A673 (cell line): Measurements from ENCODE around the gene SMARCAL1. TPM values are rescaled to one million over a fixed set of nuclear protein-coding genes. Genes with fewer than 3 reads are reported as not detected.

Experiments used
- BruUV-seq: library from RNA; stranded (reverse); fragments of 400-500 nt; replicated peaks from 2 replicates; lab custom pipeline; 2021; lab: Mats Ljungman, UMichigan
- CTCF ChIA-PET: fragments of 300-600 bp; sonication (Branson Sonifier 250); formaldehyde crosslinking; loops from one replicate; lab custom pipeline; 2022; ENCODE audit warnings: antibody characterized with exemption; lab: Charles Lee
- POLR2A ChIA-PET: fragments of 300-600 bp; sonication (Branson Sonifier 250); formaldehyde crosslinking; loops from one replicate; lab custom pipeline; 2022; ENCODE audit warnings: antibody characterized with exemption; ENCODE audit not compliant: low non-redundant PET; lab: Charles Lee
- DNase-seq: peaks from one replicate; pipeline ENCODE4 v3.0.0-alpha.2; 2015; ENCODE audit warnings: low spot score
- H3K27ac ChIP-seq: fragments of 200-600 bp; sonication (generic); 2 replicates; pipeline ENCODE4 v1.5.1; 2016; ENCODE audit warnings: mixed run types, low read depth, mild to moderate bottlenecking, mixed read lengths, antibody characterized with exemption, low read length; ENCODE audit not compliant: poor library complexity, severe bottlenecking
- H3K27me3 ChIP-seq: fragments of 200-600 bp; sonication (generic); replicated peaks from 2 replicates; pipeline ENCODE4 v1.6.1; 2017; ENCODE audit warnings: mixed run types, low read depth, mild to moderate bottlenecking, mixed read lengths, antibody characterized with exemption, low read length; ENCODE audit not compliant: insufficient read depth, poor library complexity
- H3K36me3 ChIP-seq: fragments of 200-600 bp; sonication (generic); 2 replicates; pipeline ENCODE4 v1.6.1; 2016; ENCODE audit warnings: mixed run types, mild to moderate bottlenecking, mixed read lengths, antibody characterized with exemption, low read length; ENCODE audit not compliant: insufficient read depth, poor library complexity, severe bottlenecking
- H3K4me1 ChIP-seq: fragments of 200-600 bp; sonication (generic); 2 replicates; pipeline ENCODE4 v1.6.1; 2017; ENCODE audit warnings: mixed run types, mild to moderate bottlenecking, mixed read lengths, antibody characterized with exemption, low read length; ENCODE audit not compliant: insufficient read depth, poor library complexity, severe bottlenecking
- H3K4me3 ChIP-seq: fragments of 200-600 bp; sonication (generic); 2 replicates; pipeline ENCODE4 v1.5.1; 2016; ENCODE audit warnings: low read depth, mixed run types, mild to moderate bottlenecking, mixed read lengths, low read length; ENCODE audit not compliant: poor library complexity, severe bottlenecking
- H3K9me3 ChIP-seq: fragments of 200-600 bp; sonication (generic); 2 replicates; pipeline ENCODE4 v1.6.1; 2016; ENCODE audit warnings: mixed run types, low read depth, mild to moderate bottlenecking, mixed read lengths, antibody characterized with exemption, low read length; ENCODE audit not compliant: poor library complexity, severe bottlenecking
- EZH2 ChIP-seq: fragments of 200-600 bp; sonication (generic); IDR thresholded peaks from 2 replicates; pipeline ENCODE4 v1.6.1; 2017; ENCODE audit warnings: borderline replicate concordance, low read depth, mild to moderate bottlenecking, mixed read lengths, antibody characterized with exemption, low read length; ENCODE audit not compliant: poor library complexity, severe bottlenecking
- intact Hi-C: fragments of 100-400 bp; cut with micrococcal nuclease; formaldehyde crosslinking; loops from one replicate; pipeline ENCODE4 v1.10.0; 2022; ENCODE audit not compliant: unreplicated experiment
- total RNA-seq: library from RNA; stranded (reverse); gene quantifications from 2 replicates; pipeline ENCODE4 v1.2.3, GENCODE V29; 2021
- TF ChIP-seq, protein P1 (sequence below): fragments of 300-800, 200-600 bp; sonication (generic); conservative IDR thresholded peaks from 2 replicates; pipeline ENCODE4 v1.5.1; 2017; ENCODE audit warnings: low read depth, mild to moderate bottlenecking, antibody characterized with exemption, low read length, moderate library complexity, mixed read lengths

The SMARCAL1 gene
- total RNA-seq, 1 experiment from 2014 or later = 20.7 TPM

DNA sequence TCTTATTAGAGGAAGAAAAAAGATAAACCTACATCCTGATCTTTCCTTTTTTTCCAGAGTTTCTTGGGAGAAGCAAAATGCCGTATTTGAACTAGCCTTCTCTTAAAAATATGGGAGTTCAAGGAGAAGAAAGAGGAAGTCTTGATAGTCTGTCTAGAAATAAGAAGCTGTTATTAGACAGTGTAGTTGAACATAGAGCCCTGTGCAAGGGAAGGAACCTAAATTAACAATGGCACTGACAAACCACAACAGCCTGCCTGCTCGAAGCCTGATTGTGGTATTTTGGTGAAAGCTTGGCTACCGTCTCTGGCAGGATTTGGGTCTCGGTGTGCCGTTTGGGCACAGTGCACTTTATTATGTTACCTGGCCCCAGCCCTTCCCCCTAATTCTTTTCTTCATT, 17.1 kb downstream of the SMARCAL1 start:
- Histone ChIP-seq H3K9me3 (no peaks in the 10 kb centered on the region), H3K4me3 (no peak overlapping the region), H3K4me1 (no peaks in the 10 kb centered on the region), H3K27me3 (no peaks in the 10 kb centered on the region), H3K36me3 (peaks cover 5% of the 10 kb centered on the region), H3K27ac (no peak overlapping the region)
- no TSS peak for BruUV-seq
- ChIA-PET CTCF (no interaction called here), POLR2A (no interaction called here)
- TF ChIP-seq EZH2 = no peak
- TF ChIP-seq, protein P1, sequence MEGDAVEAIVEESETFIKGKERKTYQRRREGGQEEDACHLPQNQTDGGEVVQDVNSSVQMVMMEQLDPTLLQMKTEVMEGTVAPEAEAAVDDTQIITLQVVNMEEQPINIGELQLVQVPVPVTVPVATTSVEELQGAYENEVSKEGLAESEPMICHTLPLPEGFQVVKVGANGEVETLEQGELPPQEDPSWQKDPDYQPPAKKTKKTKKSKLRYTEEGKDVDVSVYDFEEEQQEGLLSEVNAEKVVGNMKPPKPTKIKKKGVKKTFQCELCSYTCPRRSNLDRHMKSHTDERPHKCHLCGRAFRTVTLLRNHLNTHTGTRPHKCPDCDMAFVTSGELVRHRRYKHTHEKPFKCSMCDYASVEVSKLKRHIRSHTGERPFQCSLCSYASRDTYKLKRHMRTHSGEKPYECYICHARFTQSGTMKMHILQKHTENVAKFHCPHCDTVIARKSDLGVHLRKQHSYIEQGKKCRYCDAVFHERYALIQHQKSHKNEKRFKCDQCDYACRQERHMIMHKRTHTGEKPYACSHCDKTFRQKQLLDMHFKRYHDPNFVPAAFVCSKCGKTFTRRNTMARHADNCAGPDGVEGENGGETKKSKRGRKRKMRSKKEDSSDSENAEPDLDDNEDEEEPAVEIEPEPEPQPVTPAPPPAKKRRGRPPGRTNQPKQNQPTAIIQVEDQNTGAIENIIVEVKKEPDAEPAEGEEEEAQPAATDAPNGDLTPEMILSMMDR = no peak
- intact Hi-C loops = no loop called here
- DNase-seq = no peak

DNA sequence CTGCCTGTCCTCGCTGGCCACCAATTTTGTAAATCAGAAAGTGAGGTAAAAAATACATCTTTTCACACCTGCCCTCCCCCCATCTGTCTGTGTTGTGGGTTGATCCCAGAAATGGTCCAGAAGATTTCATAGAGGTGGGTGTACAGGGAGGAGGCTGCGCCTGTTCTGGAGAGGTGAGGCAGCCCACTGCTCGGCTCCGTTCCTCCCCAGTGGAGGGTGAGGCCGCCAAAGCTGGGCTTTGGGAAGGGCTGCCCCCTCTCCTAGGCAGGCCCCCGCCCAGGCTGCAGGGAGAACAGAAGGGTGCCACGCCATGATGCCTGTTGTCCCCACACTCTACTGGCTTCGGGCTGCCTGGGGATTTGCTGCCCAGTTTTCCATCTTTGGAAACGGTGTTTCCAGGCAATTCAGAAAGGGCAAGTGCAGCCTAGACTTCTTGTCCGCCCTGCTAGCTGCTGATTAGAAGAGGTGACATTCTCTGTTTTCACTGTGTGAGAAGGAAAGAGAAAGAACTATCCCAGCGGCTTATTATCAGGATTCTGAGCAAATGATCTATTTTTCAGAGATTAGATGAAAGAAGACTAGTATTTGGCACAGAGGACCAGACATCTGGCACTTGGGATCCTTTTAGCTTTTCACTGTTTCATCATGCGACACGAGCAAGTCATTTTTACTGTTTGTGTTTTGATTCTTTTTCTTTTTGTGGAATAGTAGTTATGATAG, 18.7 kb downstream of the SMARCAL1 start:
- Histone ChIP-seq H3K27me3 (no peaks in the 10 kb centered on the region), H3K27ac (no peak overlapping the region), H3K36me3 (peaks cover 5% of the 10 kb centered on the region), H3K4me3 (no peak overlapping the region), H3K9me3 (no peaks in the 10 kb centered on the region), H3K4me1 (no peaks in the 10 kb centered on the region)
- no peak for DNase-seq
- intact Hi-C loops = no loop called here
- BruUV-seq = no TSS peak
- ChIA-PET POLR2A (no interaction called here), CTCF (no interaction called here)
- no peak for TF ChIP-seq EZH2
- TF ChIP-seq, protein P1 = no peak

DNA sequence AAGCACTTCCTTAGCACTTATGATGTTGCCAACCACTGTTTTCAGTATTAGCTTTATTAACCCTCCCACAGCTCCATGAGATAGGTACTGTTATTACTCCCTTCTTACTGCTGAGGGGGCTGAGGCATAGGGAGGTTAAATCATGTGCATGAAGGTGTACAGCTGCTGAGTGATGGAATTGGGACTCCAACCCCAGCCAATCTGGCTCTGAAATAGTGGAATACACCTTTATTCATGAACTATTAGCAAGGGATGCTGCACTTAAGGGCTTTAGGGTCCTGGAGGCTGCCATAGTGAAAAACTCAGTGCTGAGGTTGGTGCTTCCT, 19.2 kb downstream of the SMARCAL1 start:
- DNase-seq = no peak
- CTCF ChIA-PET = no interaction called here
- H3K4me1 ChIP-seq = no peaks in the 10 kb centered on the region
- POLR2A ChIA-PET = no interaction called here
- peaks cover 5% of the 10 kb centered on the region for H3K36me3 ChIP-seq
- intact Hi-C loops = no loop called here
- H3K9me3 ChIP-seq = no peaks in the 10 kb centered on the region
- no peaks in the 10 kb centered on the region for H3K27me3 ChIP-seq
- TF ChIP-seq, protein P1 = no peak
- no peak for TF ChIP-seq EZH2
- H3K27ac ChIP-seq = no peak overlapping the region
- no TSS peak for BruUV-seq
- no peak overlapping the region for H3K4me3 ChIP-seq
